HEK293T (cell line): ENCODE measurements around the gene KNL1.

Experiments
- BHLHE40 ChIP-seq: fragments of 450-650 bp; IDR thresholded peaks from 2 replicates; pipeline ENCODE4 v1.6.1; 2016; ENCODE audit warnings: mild to moderate bottlenecking, moderate library complexity, borderline replicate concordance
- CTBP1 ChIP-seq: fragments of 450-650 bp; IDR thresholded peaks from 2 replicates; pipeline ENCODE4 v1.6.1; 2016; ENCODE audit warnings: borderline replicate concordance
- ELF4 ChIP-seq: fragments of 450-650 bp; IDR thresholded peaks from 2 replicates; pipeline ENCODE4 v1.6.1; 2017; ENCODE audit warnings: antibody characterized with exemption
- FOXA1 ChIP-seq: fragments of 450-650 bp; IDR thresholded peaks from 2 replicates; pipeline ENCODE4 v1.6.1; 2016; ENCODE audit warnings: mild to moderate bottlenecking
- FOXK2 ChIP-seq: fragments of 450-650 bp; IDR thresholded peaks from 2 replicates; pipeline ENCODE4 v1.6.1; 2016; ENCODE audit warnings: mild to moderate bottlenecking
- FOXM1 ChIP-seq: fragments of 450-650 bp; IDR thresholded peaks from 2 replicates; pipeline ENCODE4 v1.6.1; 2017; ENCODE audit warnings: mild to moderate bottlenecking, borderline replicate concordance
- HDGF ChIP-seq: fragments of 450-650 bp; IDR thresholded peaks from 2 replicates; pipeline ENCODE4 v1.6.1; 2017; ENCODE audit warnings: antibody characterized with exemption, borderline replicate concordance
- NFRKB ChIP-seq: fragments of 450-650 bp; IDR thresholded peaks from 2 replicates; pipeline ENCODE4 v1.6.1; 2016; ENCODE audit warnings: mild to moderate bottlenecking, moderate library complexity
- SP1 ChIP-seq: fragments of 450-650 bp; IDR thresholded peaks from 2 replicates; pipeline ENCODE4 v1.6.1; 2017
- SUZ12 ChIP-seq: fragments of 450-650 bp; IDR thresholded peaks from 2 replicates; pipeline ENCODE4 v1.6.1; 2016; ENCODE audit warnings: mild to moderate bottlenecking
- TARDBP ChIP-seq: fragments of 450-650 bp; IDR thresholded peaks from 2 replicates; pipeline ENCODE4 v1.6.1; 2016
- ZNF384 ChIP-seq: fragments of 450-650 bp; IDR thresholded peaks from 2 replicates; pipeline ENCODE4 v1.6.1; 2016

GRCh38 chr15:40697916-40698315 lies 103.9 kb downstream of the KNL1 start:
- TF ChIP-seq ZNF384 (no peak), HDGF (no peak), TARDBP (no peak), CTBP1 (no peak), BHLHE40 (no peak), FOXK2 (no peak), FOXM1 (no peak), FOXA1 (no peak), NFRKB (no peak), SP1 (no peak), ELF4 (no peak), SUZ12 (no peak)
